Smooth muscle cell of the umbilical artery (primary cell): ENCODE measurements around the gene SULT2A1. TPM values are rescaled to one million over a fixed set of nuclear protein-coding genes. Genes with fewer than 3 reads are reported as not detected.

Experiments
- total RNA-seq: library from RNA; depleted of rRNA; stranded (reverse); fragments of >200 nt; gene quantifications from 2 replicates; pipeline ENCODE4 v1.2.3, GENCODE V29; 2014

SULT2A1 gene
- total RNA-seq, result not detected in 2 replicates

GRCh38 chr19:47886010-47886559, at the start of gene SULT2A1:
SULT2A1 (minus strand) TSS chr19:47886315; CDS start chr19:47886257, 58 bp downstream.

GRCh38 chr19:47858646-47859285, 27.3 kb downstream of the SULT2A1 start, which contains the start of gene TPRX2:
TPRX2 (plus strand) TSS chr19:47859235; CDS start chr19:47859247, 12 bp downstream.

GRCh38 chr19:47821460-47822020, 64.6 kb downstream of the SULT2A1 start, which contains the start of gene CRX:
CRX (plus strand) TSS chr19:47821937; CDS start chr19:47834444, 12,507 bp downstream.

Other genes with a start within 250 kb of the SULT2A1 start
- 93.2 and 238 TPM in 2 replicates for gene EHD2, start 172.9 kb downstream of the SULT2A1 start, total RNA-seq
- gene NOP53, start 140.8 kb downstream of the SULT2A1 start, total RNA-seq, result 41.5 and 49.6 TPM in 2 replicates
- gene SELENOW, start 107.6 kb downstream of the SULT2A1 start, total RNA-seq, result 124 and 232 TPM in 2 replicates
- not detected in 2 replicates for gene TPRX1, start 81.8 kb downstream of the SULT2A1 start, total RNA-seq
- not detected in 2 replicates for gene CRX, start 64.4 kb downstream of the SULT2A1 start, total RNA-seq
- not detected in 2 replicates for gene TPRX2, start 27.1 kb downstream of the SULT2A1 start, total RNA-seq
- not detected in 2 replicates for gene BSPH1, start 105.9 kb upstream of the SULT2A1 start, total RNA-seq
- not detected in 2 replicates for gene ELSPBP1, start 108.3 kb upstream of the SULT2A1 start, total RNA-seq
- gene CABP5, start 157.8 kb upstream of the SULT2A1 start, total RNA-seq, result not detected in 2 replicates
- gene PLA2G4C, start 224.5 kb upstream of the SULT2A1 start, total RNA-seq, result 17.5 and 19.3 TPM in 2 replicates